ENCODE measurements around the gene SDF4.

DNA sequence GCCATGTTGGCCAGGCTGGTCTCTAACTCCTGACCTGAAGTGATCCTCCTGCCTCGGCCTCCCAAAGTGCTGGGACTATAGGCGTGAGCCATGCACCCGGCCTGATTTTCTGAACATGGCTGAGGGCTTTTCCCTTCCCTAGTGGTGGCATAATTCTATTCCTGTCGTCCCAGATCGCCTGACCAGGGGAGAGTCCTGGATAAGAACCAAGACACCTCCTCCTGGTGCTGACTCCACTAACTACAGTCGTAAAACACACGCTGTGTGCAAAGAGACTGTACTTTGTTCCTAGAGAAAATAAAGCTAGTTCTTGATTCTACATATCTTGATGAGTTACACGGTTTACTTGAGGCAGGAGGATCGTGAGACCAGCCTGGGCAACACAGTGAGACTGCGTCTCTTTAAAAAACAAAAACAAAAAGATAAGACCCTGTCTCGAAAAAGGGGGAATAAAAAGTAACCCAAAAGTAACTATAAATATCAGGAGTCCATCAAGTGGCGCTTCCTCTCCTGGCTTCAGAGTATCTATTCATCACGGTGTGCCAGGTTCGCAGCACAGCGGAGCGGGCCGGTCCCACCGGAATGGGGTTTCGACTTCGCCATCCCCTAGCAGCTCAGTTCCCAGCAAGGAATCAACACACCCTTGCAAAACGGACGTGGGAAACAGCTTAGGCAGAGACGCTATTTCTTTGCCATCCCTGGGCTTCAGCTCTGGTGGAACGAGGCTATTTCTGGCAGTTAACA, 973 bp downstream of the SDF4 start:
- TF ChIP-seq, protein P1, sequence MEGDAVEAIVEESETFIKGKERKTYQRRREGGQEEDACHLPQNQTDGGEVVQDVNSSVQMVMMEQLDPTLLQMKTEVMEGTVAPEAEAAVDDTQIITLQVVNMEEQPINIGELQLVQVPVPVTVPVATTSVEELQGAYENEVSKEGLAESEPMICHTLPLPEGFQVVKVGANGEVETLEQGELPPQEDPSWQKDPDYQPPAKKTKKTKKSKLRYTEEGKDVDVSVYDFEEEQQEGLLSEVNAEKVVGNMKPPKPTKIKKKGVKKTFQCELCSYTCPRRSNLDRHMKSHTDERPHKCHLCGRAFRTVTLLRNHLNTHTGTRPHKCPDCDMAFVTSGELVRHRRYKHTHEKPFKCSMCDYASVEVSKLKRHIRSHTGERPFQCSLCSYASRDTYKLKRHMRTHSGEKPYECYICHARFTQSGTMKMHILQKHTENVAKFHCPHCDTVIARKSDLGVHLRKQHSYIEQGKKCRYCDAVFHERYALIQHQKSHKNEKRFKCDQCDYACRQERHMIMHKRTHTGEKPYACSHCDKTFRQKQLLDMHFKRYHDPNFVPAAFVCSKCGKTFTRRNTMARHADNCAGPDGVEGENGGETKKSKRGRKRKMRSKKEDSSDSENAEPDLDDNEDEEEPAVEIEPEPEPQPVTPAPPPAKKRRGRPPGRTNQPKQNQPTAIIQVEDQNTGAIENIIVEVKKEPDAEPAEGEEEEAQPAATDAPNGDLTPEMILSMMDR (IDR thresholded peaks at IDR 0.05) = no peak
- no peak for TF ChIP-seq POLR2A (IDR thresholded peaks at IDR 0.05)

Data from lower leg skin (tissue), 3 donors.